GM12872 (cell line): Measurements from ENCODE around the gene ATE1.

Experiments
- CTCF ChIP-seq: IDR thresholded peaks from 3 replicates; pipeline ENCODE4 v1.5.1; 2011; ENCODE audit warnings: low read depth, mild to moderate bottlenecking, low read length, moderate library complexity; ENCODE audit not compliant: insufficient read depth

ATE1 gene

GRCh38 chr10:121812031-121812430 lies 115.8 kb downstream of the ATE1 start:
- no peak for TF ChIP-seq CTCF

GRCh38 chr10:121811386-121811785 lies 116.4 kb downstream of the ATE1 start:
- no peak for TF ChIP-seq CTCF

- TF ChIP-seq CTCF, result no peak
Observed at GRCh38 chr10:121808835-121809234, 119.0 kb downstream of the ATE1 start.

GRCh38 chr10:121804460-121804859 lies 123.4 kb downstream of the ATE1 start:
- TF ChIP-seq CTCF, result no peak

- no peak for TF ChIP-seq CTCF
Observed at GRCh38 chr10:121803611-121804010, 124.2 kb downstream of the ATE1 start.

GRCh38 chr10:121800831-121801230 lies 127.0 kb downstream of the ATE1 start:
- TF ChIP-seq CTCF, result no peak

- no peak for TF ChIP-seq CTCF
Observed at GRCh38 chr10:121800146-121800545, 127.7 kb downstream of the ATE1 start.

- no peak for TF ChIP-seq CTCF
Observed at GRCh38 chr10:121797490-121797889, 130.3 kb downstream of the ATE1 start.
